HG03378 (cell line): Measurements from ENCODE around the gene SPATA16.
"Not testable (repeated sequence)": the region's sequence is repeated elsewhere in the genome, so short reads cannot be mapped to it uniquely, and the experiment has no call there.

ENCODE experiments used
- ATAC-seq: cut with Tn5 transposase; IDR thresholded peaks from one replicate; pipeline ENCODE4 v1.9.1; 2021; ENCODE audit warnings: mild to moderate bottlenecking, moderate library complexity; ENCODE audit not compliant: unreplicated experiment

Gene SPATA16

GRCh38 chr3:172960626-172961182, 180.3 kb downstream of the SPATA16 start:
- not testable (repeated sequence) for ATAC-seq

- ATAC-seq, result no peak
Measured at GRCh38 chr3:172958565-172958964, 182.5 kb downstream of the SPATA16 start.

- ATAC-seq, result no peak
Measured at GRCh38 chr3:172953571-172953970, 187.5 kb downstream of the SPATA16 start.

DNA sequence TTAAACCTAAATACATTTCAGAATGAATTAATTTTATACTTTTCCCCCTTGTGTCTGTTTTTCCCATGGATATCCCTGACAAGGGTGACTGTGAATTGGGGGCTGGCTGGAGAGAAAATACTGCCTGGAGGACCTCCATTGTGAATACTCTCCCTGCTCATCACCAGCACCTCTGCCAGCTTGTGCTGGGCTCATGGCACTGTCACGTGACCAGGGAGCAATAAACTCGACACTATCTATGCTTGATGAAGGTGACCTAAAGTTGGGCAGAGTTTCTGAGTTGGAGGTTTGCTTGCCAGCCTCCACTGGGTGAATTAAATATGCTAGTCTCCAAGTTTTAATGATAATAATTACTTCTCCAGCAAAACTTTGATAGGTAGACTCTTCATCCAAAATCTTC, 189.5 kb downstream of the SPATA16 start:
- no peak for ATAC-seq

GRCh38 chr3:172946061-172946460, 195.0 kb downstream of the SPATA16 start:
- no peak for ATAC-seq

DNA sequence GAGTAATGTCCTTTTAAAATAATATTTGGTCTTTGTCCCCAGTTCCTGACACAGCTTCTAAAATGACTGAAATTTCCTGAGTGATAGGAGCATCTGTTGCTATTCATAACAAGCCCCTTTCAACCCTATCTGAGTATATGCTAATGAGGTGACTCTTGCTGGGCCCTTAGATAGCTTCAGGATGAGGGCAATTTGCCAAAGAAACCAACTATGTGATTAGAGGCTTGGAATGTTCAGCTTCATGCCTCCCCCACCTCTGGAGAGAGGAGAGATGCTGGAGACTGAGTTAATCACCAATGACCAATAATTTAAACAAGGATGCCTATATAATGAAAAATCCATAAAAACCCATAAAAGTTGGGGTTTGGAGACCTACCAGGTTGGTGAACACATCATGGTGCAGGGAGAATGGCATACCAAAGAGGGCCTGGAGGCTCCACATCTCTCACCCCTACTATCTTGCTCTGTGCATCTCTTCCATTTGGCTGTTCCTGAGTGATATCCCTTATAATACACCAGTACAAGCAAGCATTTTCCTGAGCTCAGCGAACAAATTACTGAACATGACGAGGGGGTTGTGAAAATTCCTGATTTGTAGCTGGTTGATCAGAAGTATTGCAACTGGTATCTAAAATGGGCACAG, 201.3 kb downstream of the SPATA16 start:
- no peak for ATAC-seq

GRCh38 chr3:172938788-172939187, 202.2 kb downstream of the SPATA16 start:
- ATAC-seq, result no peak

DNA sequence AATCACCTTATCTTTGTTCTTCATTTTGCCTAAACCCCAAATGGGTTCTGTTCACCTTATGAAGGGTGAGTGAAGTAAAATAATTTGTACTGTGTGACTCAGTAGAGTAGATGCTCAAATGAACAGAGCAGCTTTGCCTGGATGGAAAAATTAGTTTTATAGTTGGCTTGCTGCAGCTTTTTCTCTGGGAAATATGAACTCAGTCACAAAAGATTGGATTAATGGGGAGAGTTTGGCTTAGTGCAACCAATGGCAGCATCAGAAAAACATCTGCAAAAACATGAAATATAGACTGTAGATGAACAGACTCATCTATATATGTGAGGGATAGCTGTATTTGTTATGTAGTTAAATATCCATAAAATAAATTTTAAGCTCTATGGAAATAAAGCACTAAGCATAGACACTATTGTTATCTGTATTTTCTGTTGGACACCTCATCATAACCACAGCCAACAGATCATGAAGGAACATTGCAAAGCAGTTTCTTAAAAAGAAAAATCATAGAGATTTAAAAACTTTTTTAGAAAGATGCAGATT, 209.2 kb downstream of the SPATA16 start:
- ATAC-seq, result no peak

DNA sequence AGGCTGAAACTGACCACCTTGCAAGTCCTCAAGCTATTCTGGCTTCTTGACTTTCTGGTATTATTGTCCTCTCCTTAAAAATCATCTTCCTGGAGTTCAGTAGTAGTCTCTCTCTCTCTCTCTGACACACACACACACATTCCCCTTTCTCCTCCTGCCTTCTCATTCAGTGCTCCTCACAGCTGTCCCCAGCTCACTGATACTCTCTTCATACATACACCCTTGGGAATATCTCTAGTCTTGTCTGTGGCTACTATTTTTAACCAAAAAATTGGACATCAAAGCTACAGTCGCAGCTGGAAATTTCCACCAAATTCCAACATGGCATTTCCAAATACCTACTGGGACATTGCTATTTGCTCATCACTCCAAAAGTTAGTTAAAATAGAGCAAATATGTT, 211.6 kb downstream of the SPATA16 start:
- no peak for ATAC-seq

DNA sequence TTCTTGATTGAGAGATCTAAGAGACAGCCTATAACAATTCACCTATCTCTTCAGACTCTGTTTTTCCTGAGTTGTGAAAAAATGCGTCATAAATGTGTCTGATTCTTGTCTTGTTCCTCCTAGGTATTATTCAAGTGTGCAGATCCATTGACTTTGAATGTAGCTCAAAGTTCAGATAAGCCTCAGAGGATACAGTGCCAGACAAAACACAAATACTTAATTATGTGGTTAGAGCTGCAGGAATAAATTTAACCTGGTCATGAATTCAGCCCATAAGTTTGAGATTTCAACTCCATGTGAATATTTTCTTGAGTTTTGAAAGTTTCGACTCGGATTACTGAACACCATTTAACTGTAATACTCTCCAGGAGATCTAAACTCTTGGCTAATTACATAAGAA, 216.5 kb downstream of the SPATA16 start:
- no peak for ATAC-seq

DNA sequence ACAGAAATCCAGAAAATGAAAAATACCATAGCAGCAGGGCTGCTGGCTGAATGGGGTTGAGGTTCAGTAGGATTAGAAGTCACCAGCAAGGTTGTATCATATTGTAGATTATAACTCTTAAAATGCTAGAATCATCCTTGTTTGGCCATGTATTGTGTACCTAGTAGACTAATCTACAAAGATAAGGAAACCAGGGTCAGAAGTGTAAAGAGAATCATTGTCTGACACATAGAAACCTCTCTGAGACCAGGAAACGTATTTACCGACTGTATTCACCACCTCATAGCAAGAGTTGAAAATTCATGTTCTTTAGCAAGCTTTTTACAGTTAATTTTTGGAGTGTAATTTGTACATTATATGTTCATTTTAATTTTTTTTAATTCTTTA, 221.7 kb downstream of the SPATA16 start:
- ATAC-seq, result no peak

- no peak for ATAC-seq
Measured at GRCh38 chr3:172918568-172919296, 222.3 kb downstream of the SPATA16 start.

- no peak for ATAC-seq
Measured at GRCh38 chr3:172918165-172918564, 222.9 kb downstream of the SPATA16 start.

DNA sequence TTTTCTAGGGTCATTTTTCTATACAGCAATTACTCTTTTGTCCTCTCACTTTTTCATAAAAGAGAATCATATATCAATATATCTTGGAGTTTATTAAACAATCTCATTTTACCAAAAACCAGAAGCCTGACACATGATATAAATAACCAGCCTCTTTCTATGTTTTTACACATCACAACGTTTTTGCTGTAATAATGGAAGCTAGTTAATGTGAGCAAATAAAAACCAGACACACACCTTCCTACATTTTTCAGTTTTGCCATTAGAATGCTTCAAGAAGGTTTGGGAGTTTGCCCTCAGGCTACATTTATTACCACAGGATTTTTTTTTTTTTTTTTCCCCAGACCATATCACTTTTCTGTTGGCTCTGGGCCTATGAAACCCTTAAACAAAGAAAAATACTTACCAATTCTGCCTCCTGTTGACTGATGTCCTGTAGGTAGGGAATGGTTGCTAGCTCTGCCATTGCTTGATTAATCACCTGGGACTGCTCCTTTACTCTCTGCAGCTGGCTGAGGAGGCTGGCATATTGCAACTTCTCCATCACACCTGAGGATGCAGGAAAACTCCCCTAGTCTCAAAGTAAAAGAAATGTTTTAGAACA, 225.0 kb downstream of the SPATA16 start:
- no peak for ATAC-seq

DNA sequence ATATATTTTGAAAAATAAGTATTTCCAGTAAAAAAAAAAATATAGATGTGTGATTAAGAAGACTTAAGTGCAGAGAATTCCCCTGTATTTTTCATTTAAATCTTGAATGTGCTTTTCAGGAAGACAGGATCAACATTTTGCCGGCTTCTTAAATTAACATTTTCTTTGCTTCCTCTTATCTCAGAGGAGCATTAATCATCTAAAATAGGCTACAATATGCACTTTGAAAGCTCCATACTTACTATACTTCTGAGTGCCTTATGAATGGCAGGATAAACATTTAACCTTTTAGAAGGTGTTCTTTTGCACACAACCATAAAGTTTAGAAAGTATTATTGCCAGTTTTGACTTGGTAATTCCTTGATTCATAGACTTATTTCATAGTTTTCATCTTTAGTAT, 226.2 kb downstream of the SPATA16 start:
- no peak for ATAC-seq

DNA sequence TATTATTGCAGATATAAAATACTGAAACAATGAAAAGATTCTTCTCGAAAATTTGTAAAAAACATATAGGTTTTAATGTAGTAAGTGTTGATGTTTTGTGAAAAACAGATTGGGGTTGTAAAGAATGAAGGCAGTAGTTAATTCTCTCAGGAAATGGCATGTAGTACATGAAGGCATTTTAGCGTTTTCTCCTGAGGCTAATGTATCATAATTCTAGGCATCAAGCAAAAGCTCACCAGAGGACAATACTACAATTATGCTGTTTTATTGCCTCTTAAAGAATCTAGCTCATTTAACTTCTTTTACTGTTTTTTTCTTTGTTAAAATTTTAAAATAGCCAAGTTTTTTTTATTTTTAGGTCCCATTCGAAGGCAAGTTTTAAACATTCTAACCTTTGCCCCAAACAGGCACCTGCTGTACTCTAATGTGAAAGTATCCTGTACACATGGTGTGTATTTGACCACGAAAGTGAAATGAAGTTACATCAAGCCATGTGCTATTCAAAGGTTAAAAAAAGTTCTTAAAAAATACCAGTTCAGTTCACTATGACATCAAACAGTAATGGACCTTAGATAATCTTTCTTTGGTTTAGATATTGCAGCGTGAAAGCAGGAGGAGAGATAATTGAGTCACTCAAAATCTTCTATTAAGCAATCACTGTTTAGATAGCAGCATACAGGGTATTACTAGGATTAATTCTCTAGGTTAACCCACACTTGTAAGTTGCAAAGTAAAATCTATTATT, 227.0 kb downstream of the SPATA16 start:
- no peak for ATAC-seq

GRCh38 chr3:172911142-172911541, 229.9 kb downstream of the SPATA16 start:
- no peak for ATAC-seq

DNA sequence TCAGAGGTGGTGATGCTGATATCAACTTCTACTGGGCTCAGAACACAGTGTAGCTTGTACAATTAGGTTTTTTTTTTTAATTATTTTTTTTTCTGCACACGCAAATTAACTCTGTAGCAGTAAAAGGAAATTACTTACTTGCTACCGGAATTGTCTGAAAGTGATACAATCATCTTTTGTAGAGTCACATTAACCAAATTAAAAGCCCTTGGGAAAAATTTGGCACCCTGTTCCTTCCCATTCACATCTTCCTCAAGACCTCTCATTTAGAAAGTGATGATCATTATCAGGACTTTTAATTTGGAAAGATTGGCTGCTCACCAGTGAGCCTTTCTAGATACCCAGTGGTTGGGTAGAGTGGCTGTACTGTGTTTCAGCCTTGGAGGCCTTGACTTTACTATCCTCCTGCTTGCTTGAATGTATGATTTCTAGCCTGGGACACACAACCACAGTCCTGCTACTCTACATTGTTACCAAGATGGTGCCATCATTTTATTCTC, 232.2 kb downstream of the SPATA16 start:
- ATAC-seq, result no peak

- ATAC-seq, result no peak
Measured at GRCh38 chr3:172905451-172905850, 235.6 kb downstream of the SPATA16 start.

- ATAC-seq, result no peak
Measured at GRCh38 chr3:172904711-172905373, 236.2 kb downstream of the SPATA16 start.
